22Rv1 (cell line): ENCODE results near the gene ISLR2.

Experiments
- CTCF ChIP-seq: fragments of 450-650 bp; IDR thresholded peaks from 2 replicates; pipeline ENCODE4 v1.5.1; 2017; ENCODE audit warnings: mild to moderate bottlenecking
- ZFX ChIP-seq: fragments of 450-650 bp; IDR thresholded peaks from 2 replicates; pipeline ENCODE4 v1.6.1; 2017; ENCODE audit warnings: antibody characterized with exemption, borderline replicate concordance

- TF ChIP-seq CTCF (no peak), ZFX (no peak)
Measured at GRCh38 chr15:74127954-74128784, 2.2 kb upstream of the ISLR2 start.
